Measurements from ENCODE around the gene KIAA1328. TPM values are rescaled to one million over a fixed set of nuclear protein-coding genes. Genes with fewer than 3 reads are reported as not detected.
"Not testable (repeated sequence)": the region's sequence is repeated elsewhere in the genome, so short reads cannot be mapped to it uniquely, and the experiment has no call there.

The KIAA1328 gene
- total and polyA plus RNA-seq, 8 donors = 1.9 to 21.7 (median 10.7) TPM

DNA sequence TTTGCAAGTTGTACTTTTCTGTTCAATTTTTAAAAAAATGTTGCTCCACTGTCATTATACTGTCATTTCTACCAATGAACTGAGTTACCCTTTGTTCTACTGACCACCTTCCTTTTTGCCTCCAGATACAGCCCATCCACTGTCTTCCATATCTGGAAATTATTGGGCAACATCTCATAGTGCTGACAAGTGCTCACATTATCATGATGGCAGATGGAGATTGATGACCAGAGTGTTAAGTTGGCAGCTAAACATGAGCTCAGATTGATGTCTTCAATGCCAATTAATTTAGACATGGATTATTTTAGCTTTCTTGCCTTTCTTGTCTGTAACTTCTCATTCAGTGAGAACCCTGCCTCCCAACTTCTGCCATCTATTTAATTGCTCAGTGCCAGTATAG is 76.6 kb downstream of the KIAA1328 start:
- DNase-seq = no peak

DNA sequence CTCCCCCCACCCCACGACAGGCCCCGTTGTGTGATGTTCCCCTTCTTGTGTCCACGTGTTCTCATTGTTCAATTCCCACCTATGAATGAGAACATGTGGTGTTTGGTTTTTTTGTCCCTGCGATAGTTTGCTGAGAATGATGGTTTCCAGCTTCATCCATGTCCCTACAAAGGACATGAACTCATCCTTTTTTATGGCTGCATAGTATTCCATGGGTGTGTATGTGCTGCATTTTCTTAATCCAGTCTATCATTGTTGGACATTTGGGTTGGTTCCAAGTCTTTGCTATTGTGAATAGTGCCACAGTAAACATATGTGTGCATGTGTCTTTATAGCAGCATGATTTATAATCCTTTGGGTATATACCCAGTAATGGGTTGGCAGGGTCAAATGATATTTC is 80.4 kb downstream of the KIAA1328 start:
- 92 to 100% (median 97%) methylated on average over 3 to 4 of the region's 4 CpGs for WGBS, 5 donors
- H3K4me1 ChIP-seq = not testable (repeated sequence)

More for the DNA sequence above, 76.6 kb downstream of the KIAA1328 start:
- H3K4me3 ChIP-seq = no peak overlapping the region
- H3K9me3 ChIP-seq = no peaks in the 10 kb centered on the region
- H3K4me1 ChIP-seq = peaks cover 0 to 8% (median 0%) of the 10 kb centered on the region in 4 donors
- no peak for TF ChIP-seq POLR2AphosphoS5 (IDR thresholded peaks at IDR 0.05)
- no peak for TF ChIP-seq EP300 (IDR thresholded peaks at IDR 0.05)
- no peak for TF ChIP-seq POLR2A (IDR thresholded peaks at IDR 0.05)
- TF ChIP-seq, protein P1, sequence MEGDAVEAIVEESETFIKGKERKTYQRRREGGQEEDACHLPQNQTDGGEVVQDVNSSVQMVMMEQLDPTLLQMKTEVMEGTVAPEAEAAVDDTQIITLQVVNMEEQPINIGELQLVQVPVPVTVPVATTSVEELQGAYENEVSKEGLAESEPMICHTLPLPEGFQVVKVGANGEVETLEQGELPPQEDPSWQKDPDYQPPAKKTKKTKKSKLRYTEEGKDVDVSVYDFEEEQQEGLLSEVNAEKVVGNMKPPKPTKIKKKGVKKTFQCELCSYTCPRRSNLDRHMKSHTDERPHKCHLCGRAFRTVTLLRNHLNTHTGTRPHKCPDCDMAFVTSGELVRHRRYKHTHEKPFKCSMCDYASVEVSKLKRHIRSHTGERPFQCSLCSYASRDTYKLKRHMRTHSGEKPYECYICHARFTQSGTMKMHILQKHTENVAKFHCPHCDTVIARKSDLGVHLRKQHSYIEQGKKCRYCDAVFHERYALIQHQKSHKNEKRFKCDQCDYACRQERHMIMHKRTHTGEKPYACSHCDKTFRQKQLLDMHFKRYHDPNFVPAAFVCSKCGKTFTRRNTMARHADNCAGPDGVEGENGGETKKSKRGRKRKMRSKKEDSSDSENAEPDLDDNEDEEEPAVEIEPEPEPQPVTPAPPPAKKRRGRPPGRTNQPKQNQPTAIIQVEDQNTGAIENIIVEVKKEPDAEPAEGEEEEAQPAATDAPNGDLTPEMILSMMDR (IDR thresholded peaks at IDR 0.05) = no peak
- no peaks in the 10 kb centered on the region for H3K27me3 ChIP-seq
- H3K36me3 ChIP-seq = no peaks in the 10 kb centered on the region
- H3K27ac ChIP-seq = no peak overlapping the region
- intact Hi-C loops (cut with DNase I; ENCODE audit: low total_unique reads) = no loop called here

DNA sequence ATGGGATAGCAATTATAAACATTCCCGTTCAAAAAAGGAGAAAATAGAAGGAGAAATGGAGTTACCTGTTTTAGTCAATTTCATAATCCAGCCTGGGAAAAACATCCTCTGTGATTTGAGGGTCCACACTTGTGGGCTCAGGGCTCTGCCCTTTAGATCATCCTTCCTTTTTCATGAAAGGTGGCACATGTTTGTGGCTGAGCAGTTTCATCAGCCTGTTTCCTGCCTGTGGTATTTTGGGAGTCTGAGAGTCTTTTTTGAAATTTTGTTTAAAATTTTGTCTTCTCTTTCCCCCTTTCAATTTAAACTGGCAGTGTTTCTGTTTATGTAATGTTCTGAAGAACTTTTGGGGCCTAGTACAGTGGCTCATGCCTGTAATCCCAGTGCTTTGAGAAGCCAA is 84.0 kb downstream of the KIAA1328 start:
- no peaks in the 10 kb centered on the region for H3K4me1 ChIP-seq
- no peak overlapping the region for H3K4me3 ChIP-seq
- no peak for DNase-seq
- TF ChIP-seq, protein P1 (IDR thresholded peaks at IDR 0.05) = no peak
- TF ChIP-seq POLR2A (IDR thresholded peaks at IDR 0.05) (no peak), POLR2AphosphoS5 (IDR thresholded peaks at IDR 0.05) (no peak), EP300 (IDR thresholded peaks at IDR 0.05) (no peak)
- no peaks in the 10 kb centered on the region for H3K27me3 ChIP-seq
- H3K9me3 ChIP-seq = no peaks in the 10 kb centered on the region
- H3K36me3 ChIP-seq = peaks cover 0 to 8% (median 0%) of the 10 kb centered on the region in 4 donors
- intact Hi-C loops (cut with DNase I; ENCODE audit: low total_unique reads) = no loop called here
- WGBS, 5 donors = 69 to 94% (median 81%) methylated on average over 1 of the region's 1 CpG
- no peak overlapping the region for H3K27ac ChIP-seq

More for the DNA sequence above, 80.4 kb downstream of the KIAA1328 start:
- H3K27me3 ChIP-seq; H3K9me3 ChIP-seq; intact Hi-C loops (cut with DNase I; ENCODE audit: low total_unique reads); H3K27ac ChIP-seq; DNase-seq; H3K4me3 ChIP-seq; H3K36me3 ChIP-seq: not testable (repeated sequence)

DNA sequence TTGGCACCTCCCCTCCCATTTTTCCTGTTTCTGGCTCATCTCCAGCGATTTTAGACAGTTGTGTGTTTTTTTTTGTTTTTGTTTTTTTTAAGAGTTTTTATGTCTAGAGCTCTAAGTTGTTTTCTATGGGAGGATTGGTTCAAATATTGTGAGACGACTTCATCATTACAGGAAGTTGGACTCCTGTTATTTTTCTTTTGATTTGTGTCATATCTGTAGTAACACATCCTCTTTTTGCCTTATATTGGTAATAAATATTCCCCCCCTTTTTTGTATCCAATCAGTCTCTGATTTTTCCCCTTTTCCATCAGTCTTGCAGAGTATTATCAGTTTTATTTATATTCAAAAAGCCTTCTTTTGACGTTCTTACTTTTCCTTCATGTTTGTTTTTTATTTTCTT is 89.0 kb downstream of the KIAA1328 start:
- no peak for DNase-seq
- WGBS, 5 donors = 69 to 85% (median 82%) methylated on average over 3 of the region's 3 CpGs

DNA sequence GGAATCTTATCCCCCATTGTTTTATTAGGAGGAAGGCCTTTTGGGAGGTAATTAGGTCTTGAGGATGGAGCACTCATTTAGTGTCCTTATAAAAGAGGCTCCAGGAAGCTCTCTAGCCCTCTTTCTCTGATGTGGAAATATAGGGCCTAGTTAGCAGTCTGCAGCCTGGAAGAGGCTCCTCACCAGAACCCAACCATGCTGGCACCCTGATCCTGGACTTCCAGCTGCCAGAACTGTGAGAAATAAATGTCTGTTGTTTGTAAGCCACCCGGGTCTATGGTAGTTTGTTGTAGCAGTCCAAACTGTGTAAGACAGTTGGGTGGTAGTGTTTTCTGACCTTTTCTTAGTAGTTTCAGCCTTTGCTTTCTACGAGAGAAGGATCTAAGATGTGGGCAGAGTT is 100.7 kb downstream of the KIAA1328 start:
- Histone ChIP-seq H3K36me3 (peaks cover 0 to 9% (median 0%) of the 10 kb centered on the region in 4 donors), H3K27ac (no peak overlapping the region), H3K4me1 (peaks cover 0 to 6% (median 0%) of the 10 kb centered on the region in 4 donors), H3K9me3 (no peaks in the 10 kb centered on the region), H3K4me3 (no peak overlapping the region), H3K27me3 (no peaks in the 10 kb centered on the region)
- no peak for TF ChIP-seq EP300 (IDR thresholded peaks at IDR 0.05)
- intact Hi-C loops (cut with DNase I; ENCODE audit: low total_unique reads) = no loop called here
- 88 to 94% (median 90%) methylated on average over 2 of the region's 2 CpGs for whole genome bisulfite sequencing, 5 donors
- DNase-seq = no peak

More for the DNA sequence above, 89.0 kb downstream of the KIAA1328 start:
- Histone ChIP-seq H3K4me1 (no peaks in the 10 kb centered on the region), H3K4me3 (no peak overlapping the region), H3K36me3 (peaks cover 0 to under 1% (median 0%) of the 10 kb centered on the region in 4 donors), H3K27ac (no peak overlapping the region), H3K27me3 (no peaks in the 10 kb centered on the region), H3K9me3 (no peaks in the 10 kb centered on the region)
- intact Hi-C loops (cut with DNase I; ENCODE audit: low total_unique reads) = no loop called here
- TF ChIP-seq POLR2AphosphoS5 (IDR thresholded peaks at IDR 0.05) = no peak
- TF ChIP-seq, protein P1 (IDR thresholded peaks at IDR 0.05) = no peak
- no peak for TF ChIP-seq POLR2A (IDR thresholded peaks at IDR 0.05)
- no peak for TF ChIP-seq EP300 (IDR thresholded peaks at IDR 0.05)

All from stomach (tissue), 9 donors.